Measurements from ENCODE around the gene PTPRK. TPM values are rescaled to one million over a fixed set of nuclear protein-coding genes. Genes with fewer than 3 reads are reported as not detected.

The PTPRK gene
- total and polyA plus RNA-seq, 2 donors (not counting 1 experiment from before 2014, with no cell fraction given): 16.2 to 18.7 TPM

- no peaks in the 10 kb centered on the region for H3K4me1 ChIP-seq (ENCODE audit: control insufficient read depth in 2 of 2, insufficient read depth in 2 of 2, low read length in 2 of 2)
- Mint-ChIP-seq H3K4me3 (no peak overlapping the region), H3K27ac (no peak overlapping the region), H3K9me3 (ENCODE audit: insufficient read depth) (no peaks in the 10 kb centered on the region), H3K27me3 (no peaks in the 10 kb centered on the region), H3K4me1 (no peaks in the 10 kb centered on the region)
- H3K79me2 ChIP-seq (ENCODE audit: control insufficient read depth, insufficient read depth, low read length): no peaks in the 10 kb centered on the region
- ATAC-seq (ENCODE audit: low read depth) (no peak), DNase-seq (no peak)
- H3K36me3 ChIP-seq (replicated peaks in 1 of 2; ENCODE audit: control extremely low read depth in 1 of 2, control insufficient read depth in 1 of 2, extremely low read depth in 1 of 2, insufficient read depth in 2 of 2, low read length in 1 of 2): no peaks in the 10 kb centered on the region
- no peaks in the 10 kb centered on the region for H4K20me1 ChIP-seq (ENCODE audit: control insufficient read depth, insufficient read depth, low read length, poor library complexity, severe bottlenecking)
- no peak overlapping the region for H3K4me2 ChIP-seq (replicated peaks; ENCODE audit: low read depth, low read length, poor library complexity, severe bottlenecking)
- CTCF ChIA-PET: no interaction called here
- no peak overlapping the region for H2AFZ ChIP-seq (ENCODE audit: insufficient read depth, low read depth, low read length, poor library complexity, severe bottlenecking)
- 83% methylated on average over 1 of the region's 1 CpG for WGBS (ENCODE audit: insufficient coverage)
- TF ChIP-seq CTCF (IDR thresholded peaks at IDR 0.05) (no peak), EZH2 (IDR thresholded peaks at IDR 0.05; ENCODE audit: borderline replicate concordance, insufficient read depth, low read depth, low read length, poor library complexity, severe bottlenecking) (no peak)
- no peak overlapping the region for H3K27ac ChIP-seq (ENCODE audit: low read length in 2 of 2)
- intact Hi-C loops (cut with micrococcal nuclease): no loop called here
- no peak overlapping the region for H3K9ac ChIP-seq (ENCODE audit: low read length)
- H3K27me3 ChIP-seq (replicated peaks in 1 of 4; ENCODE audit: control extremely low read depth in 1 of 4, control insufficient read depth in 3 of 4, insufficient read depth in 4 of 4, low read length in 3 of 4): no peaks in the 10 kb centered on the region
- H3K9me3 ChIP-seq (ENCODE audit: control extremely low read depth in 1 of 3, control insufficient read depth in 2 of 3, insufficient read depth in 1 of 3, low read length in 2 of 3): no peaks in the 10 kb centered on the region
- no peak overlapping the region for H3K4me3 ChIP-seq (ENCODE audit: control extremely low read depth in 1 of 5, extremely low read depth in 1 of 5, insufficient read depth in 1 of 5, low read depth in 2 of 5, low read length in 4 of 5)
- POLR2A ChIA-PET: no interaction called here
These were observed 381.7 kb downstream of the PTPRK start for GRCh38 chr6:128138694-128139093.

- no peak overlapping the region for H3K27ac Mint-ChIP-seq
- H3K4me3 Mint-ChIP-seq: no peak overlapping the region
- H3K36me3 ChIP-seq (replicated peaks in 1 of 2; ENCODE audit: control extremely low read depth in 1 of 2, control insufficient read depth in 1 of 2, extremely low read depth in 1 of 2, insufficient read depth in 2 of 2, low read length in 1 of 2): no peaks in the 10 kb centered on the region
- H2AFZ ChIP-seq (ENCODE audit: insufficient read depth, low read depth, low read length, poor library complexity, severe bottlenecking): no peak overlapping the region
- H3K9me3 Mint-ChIP-seq (ENCODE audit: insufficient read depth): no peaks in the 10 kb centered on the region
- ChIA-PET CTCF (no interaction called here), POLR2A (no interaction called here)
- no peaks in the 10 kb centered on the region for H3K4me1 Mint-ChIP-seq
- DNase-seq (no peak), ATAC-seq (ENCODE audit: low read depth) (no peak)
- no peaks in the 10 kb centered on the region for H3K27me3 Mint-ChIP-seq
- H3K9me3 ChIP-seq (ENCODE audit: control extremely low read depth in 1 of 3, control insufficient read depth in 2 of 3, insufficient read depth in 1 of 3, low read length in 2 of 3): no peaks in the 10 kb centered on the region
- H3K4me1 ChIP-seq (ENCODE audit: control insufficient read depth in 2 of 2, insufficient read depth in 2 of 2, low read length in 2 of 2): no peaks in the 10 kb centered on the region
- no peak overlapping the region for H3K9ac ChIP-seq (ENCODE audit: low read length)
- H4K20me1 ChIP-seq (ENCODE audit: control insufficient read depth, insufficient read depth, low read length, poor library complexity, severe bottlenecking): no peaks in the 10 kb centered on the region
- intact Hi-C loops (cut with micrococcal nuclease): no loop called here
- no peak overlapping the region for H3K4me3 ChIP-seq (ENCODE audit: control extremely low read depth in 1 of 5, extremely low read depth in 1 of 5, insufficient read depth in 1 of 5, low read depth in 2 of 5, low read length in 4 of 5)
- no peak overlapping the region for H3K27ac ChIP-seq (ENCODE audit: low read length in 2 of 2)
- H3K4me2 ChIP-seq (replicated peaks; ENCODE audit: low read depth, low read length, poor library complexity, severe bottlenecking): no peak overlapping the region
- no peaks in the 10 kb centered on the region for H3K27me3 ChIP-seq (replicated peaks in 1 of 4; ENCODE audit: control extremely low read depth in 1 of 4, control insufficient read depth in 3 of 4, insufficient read depth in 4 of 4, low read length in 3 of 4)
- TF ChIP-seq CTCF (IDR thresholded peaks at IDR 0.05) (no peak), EZH2 (IDR thresholded peaks at IDR 0.05; ENCODE audit: borderline replicate concordance, insufficient read depth, low read depth, low read length, poor library complexity, severe bottlenecking) (no peak)
- H3K79me2 ChIP-seq (ENCODE audit: control insufficient read depth, insufficient read depth, low read length): no peaks in the 10 kb centered on the region
These were observed 385.1 kb downstream of the PTPRK start for GRCh38 chr6:128135325-128135724.
